GM13976 (cell line): Measurements from ENCODE around the gene RHBDL1.

Source experiments
- DNase-seq: peaks from one replicate; pipeline ENCODE4 v3.0.0; 2012; ENCODE audit warnings: low spot score
- CTCF ChIP-seq: IDR thresholded peaks from 2 replicates; pipeline ENCODE4 v1.5.1; 2012; ENCODE audit warnings: borderline replicate concordance, mild to moderate bottlenecking; ENCODE audit not compliant: insufficient read depth; ENCODE audit errors: extremely low read depth, missing control alignments, control extremely low read depth
- in situ Hi-C: fragments of 300-500 bp; cut with MboI; formaldehyde crosslinking; loops from one replicate; pipeline ENCODE4 v1.12.0; 2022; ENCODE audit warnings: low sequenced_read_pairs, mixed read lengths, inconsistent platforms; ENCODE audit not compliant: unreplicated experiment

The RHBDL1 gene

GRCh38 chr16:669666-670065 lies 5.8 kb upstream of the RHBDL1 start:
- in situ Hi-C loops, result no loop called here
- no peak for DNase-seq
- no peak for TF ChIP-seq CTCF

- no peak for DNase-seq
- no peak for TF ChIP-seq CTCF
- in situ Hi-C loops, result no loop called here
Observed at GRCh38 chr16:670485-671352, 4.8 kb upstream of the RHBDL1 start.

DNA sequence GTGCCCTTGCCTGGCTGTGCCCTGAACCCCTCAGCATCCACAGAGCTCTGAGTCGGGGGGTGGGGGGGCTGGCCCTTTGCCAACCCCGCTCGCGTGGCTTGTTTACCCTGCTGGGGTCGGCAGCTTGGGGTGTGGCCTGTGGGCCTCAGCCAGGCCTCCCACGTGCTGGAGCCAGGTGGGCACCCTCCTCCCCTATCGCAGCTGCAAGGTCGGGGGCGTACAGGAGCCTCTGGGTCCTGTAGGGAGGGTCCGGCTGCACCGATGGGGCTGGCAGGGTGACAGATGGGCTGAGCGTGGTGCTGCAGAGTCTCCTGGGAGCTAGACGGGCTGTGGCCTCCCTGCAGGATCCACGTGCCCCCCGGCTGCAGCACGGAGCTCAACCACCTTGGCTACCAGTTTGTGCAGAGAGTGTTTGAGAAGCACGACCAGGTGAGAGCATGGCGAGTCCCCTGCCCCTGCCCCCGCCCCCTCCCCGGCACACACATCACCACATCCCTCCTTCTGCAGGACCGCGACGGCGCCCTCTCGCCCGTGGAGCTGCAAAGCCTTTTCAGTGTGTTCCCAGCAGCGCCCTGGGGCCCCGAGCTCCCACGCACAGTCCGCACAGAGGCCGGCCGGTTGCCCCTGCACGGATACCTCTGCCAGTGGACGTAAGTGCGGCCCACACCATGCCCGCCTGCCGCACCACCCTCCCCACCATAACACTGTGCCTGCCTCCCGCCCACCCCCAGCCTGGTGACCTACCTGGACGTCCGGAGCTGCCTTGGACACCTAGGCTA lies 3.9 kb upstream of the RHBDL1 start:
- no peak for DNase-seq
- in situ Hi-C loops, result no loop called here

GRCh38 chr16:672371-672770 lies 3.1 kb upstream of the RHBDL1 start:
- TF ChIP-seq CTCF, result no peak
- no peak for DNase-seq
- in situ Hi-C loops, result no loop called here

More for the DNA sequence above, 3.9 kb upstream of the RHBDL1 start:
- no peak for TF ChIP-seq CTCF

DNA sequence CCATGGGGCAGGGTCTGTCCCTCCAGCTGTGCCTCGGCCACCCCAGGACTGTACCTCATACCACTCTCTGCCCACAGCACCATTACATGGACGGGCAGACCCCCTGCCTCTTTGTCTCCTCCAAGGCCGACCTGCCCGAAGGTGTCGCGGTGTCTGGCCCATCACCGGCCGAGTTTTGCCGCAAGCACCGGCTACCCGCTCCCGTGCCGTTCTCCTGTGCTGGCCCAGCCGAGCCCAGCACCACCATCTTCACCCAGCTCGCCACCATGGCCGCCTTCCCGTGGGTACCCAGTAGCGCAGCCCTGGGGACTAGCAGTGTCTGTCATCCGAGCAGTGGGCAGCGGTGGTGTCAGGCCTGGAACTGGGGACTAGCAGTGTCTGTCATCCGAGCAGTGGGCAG lies 2.6 kb upstream of the RHBDL1 start:
- DNase-seq, result no peak
- TF ChIP-seq CTCF, result no peak
- in situ Hi-C loops, result no loop called here

GRCh38 chr16:673399-673991 lies 2.0 kb upstream of the RHBDL1 start:
- no peak for DNase-seq
- in situ Hi-C loops, result no loop called here
- TF ChIP-seq CTCF, result no peak
